HG02763 (cell line): ENCODE measurements around the gene GDPD3.

Experiments used
- ATAC-seq: cut with Tn5 transposase; IDR thresholded peaks from one replicate; pipeline ENCODE4 v1.9.1; 2021; ENCODE audit warnings: mild to moderate bottlenecking, moderate library complexity; ENCODE audit not compliant: unreplicated experiment

Gene GDPD3

GRCh38 chr16:30096105-30096861 is 17.1 kb downstream of the GDPD3 start, which contains the start of gene YPEL3:
TSS of gene YPEL3 (minus strand) at chr16:30096213. CDS start at chr16:30095482, 731 bp downstream.
- ATAC-seq = peak; percentile 52

GRCh38 chr16:30095166-30096078 is 17.9 kb downstream of the GDPD3 start:
- no peak for ATAC-seq

GRCh38 chr16:30094541-30095165 is 18.7 kb downstream of the GDPD3 start:
- no peak for ATAC-seq

GRCh38 chr16:30092373-30093010 is 20.8 kb downstream of the GDPD3 start:
- ATAC-seq = peak; percentile 32

GRCh38 chr16:30091474-30092372 is 21.6 kb downstream of the GDPD3 start, which contains the start of gene TBX6:
TSS of gene TBX6 (minus strand) at chr16:30091924. CDS start at chr16:30091193, 731 bp downstream.
- ATAC-seq = peak; percentile 67

GRCh38 chr16:30090610-30091331 is 22.6 kb downstream of the GDPD3 start:
- ATAC-seq = no peak

- no peak for ATAC-seq
Measured at GRCh38 chr16:30088832-30089624, 24.3 kb downstream of the GDPD3 start.

GRCh38 chr16:30088237-30088831 is 25.0 kb downstream of the GDPD3 start:
- ATAC-seq = no peak

GRCh38 chr16:30087181-30087898 is 26.0 kb downstream of the GDPD3 start:
- no peak for ATAC-seq

- ATAC-seq = no peak
Measured at GRCh38 chr16:30086291-30087140, 26.8 kb downstream of the GDPD3 start.

GRCh38 chr16:30085820-30086219 is 27.5 kb downstream of the GDPD3 start:
- ATAC-seq = no peak

GRCh38 chr16:30085247-30085646 is 28.1 kb downstream of the GDPD3 start:
- no peak for ATAC-seq

- no peak for ATAC-seq
Measured at GRCh38 chr16:30084816-30085159, 28.5 kb downstream of the GDPD3 start.

GRCh38 chr16:30084096-30084815 is 29.1 kb downstream of the GDPD3 start:
- ATAC-seq = no peak

- no peak for ATAC-seq
Measured at GRCh38 chr16:30083216-30084055, 29.9 kb downstream of the GDPD3 start.
